SH-SY5Y (cell line): ENCODE results near the gene MAPK8IP3.

ENCODE experiments used
- GATA2 ChIP-seq: IDR thresholded peaks from 2 replicates; pipeline ENCODE4 v1.6.1; 2011; ENCODE audit warnings: mild to moderate bottlenecking, low read depth, low read length
- GATA3 ChIP-seq: IDR thresholded peaks from 2 replicates; pipeline ENCODE4 v1.6.1; 2011; ENCODE audit warnings: low read depth, mild to moderate bottlenecking, low read length, moderate library complexity

DNA sequence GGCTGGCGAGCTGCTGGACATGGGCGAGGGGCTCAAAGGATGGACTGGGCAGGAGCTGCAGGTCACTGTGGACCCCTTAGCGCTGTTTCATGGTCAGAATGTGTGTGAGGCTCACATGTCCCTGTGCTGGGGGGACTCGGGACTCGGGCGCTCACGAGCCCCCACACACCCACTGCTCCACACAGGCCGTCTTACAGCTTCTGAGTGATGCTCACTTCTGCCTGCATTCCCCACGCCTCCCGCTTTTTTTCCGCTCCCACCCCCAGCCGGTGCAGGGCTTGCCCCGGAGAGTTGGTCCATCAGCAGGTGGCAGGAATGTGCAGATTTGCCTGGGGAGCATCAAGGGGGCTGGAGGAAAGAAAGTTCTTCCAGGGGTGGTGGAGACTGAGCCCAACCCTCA, 48.2 kb upstream of the MAPK8IP3 start:
- TF ChIP-seq GATA2 (no peak), GATA3 (no peak)
